NCI-H446 (cell line): ENCODE results near the gene SDK2.
"Not testable (repeated sequence)": the region's sequence is repeated elsewhere in the genome, so short reads cannot be mapped to it uniquely, and the experiment has no call there.

ENCODE experiments used
- DNase-seq, 2 experiments: peaks; one replicate each; lab custom pipeline; 2025; lab: John Stamatoyannopoulos, UW

SDK2 gene

DNA sequence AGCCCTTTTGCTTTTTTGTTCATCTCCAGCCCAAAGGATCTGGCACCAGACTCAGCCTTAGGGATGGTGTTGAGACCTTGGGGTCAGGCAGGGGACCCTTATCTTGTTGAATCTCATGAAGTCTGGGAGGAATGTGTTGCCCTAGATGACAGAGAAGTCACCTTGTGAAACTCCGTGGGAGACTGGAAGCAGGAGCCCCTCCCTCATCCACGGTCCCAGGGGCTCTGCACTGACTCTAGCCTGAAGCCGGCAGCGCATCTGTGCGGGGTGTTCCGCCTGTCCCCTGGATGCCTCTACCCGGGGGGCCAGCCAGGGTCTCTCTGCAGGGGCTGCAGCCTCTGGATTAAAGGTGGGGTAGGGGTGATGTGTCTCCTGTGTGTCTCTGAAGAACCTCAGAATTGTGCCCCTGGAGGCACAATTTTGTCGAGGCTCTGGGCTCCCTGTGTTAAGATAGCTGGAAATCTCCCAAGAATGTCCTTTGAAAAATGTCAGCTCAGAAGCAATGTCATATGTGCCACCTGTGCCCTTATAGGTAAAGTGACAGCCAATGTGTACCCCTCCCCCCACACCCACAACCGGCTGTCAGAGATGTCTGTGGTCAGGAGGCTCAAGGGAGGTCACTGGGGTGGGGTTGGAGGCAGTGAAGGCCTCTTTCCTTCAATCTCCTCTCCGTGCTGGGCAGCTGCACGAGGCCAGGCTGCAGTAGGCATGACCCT, 300.3 kb downstream of the SDK2 start:
- DNase-seq = no peak

- DNase-seq = peak in 1 of 2 experiments; percentile 45
Observed at GRCh38 chr17:73343168-73343634, 301.0 kb downstream of the SDK2 start.

GRCh38 chr17:73342541-73343167, 301.6 kb downstream of the SDK2 start:
- no peak for DNase-seq

- DNase-seq = peak in 1 of 2 experiments; percentile 13
Observed at GRCh38 chr17:73342050-73342522, 302.2 kb downstream of the SDK2 start.

DNA sequence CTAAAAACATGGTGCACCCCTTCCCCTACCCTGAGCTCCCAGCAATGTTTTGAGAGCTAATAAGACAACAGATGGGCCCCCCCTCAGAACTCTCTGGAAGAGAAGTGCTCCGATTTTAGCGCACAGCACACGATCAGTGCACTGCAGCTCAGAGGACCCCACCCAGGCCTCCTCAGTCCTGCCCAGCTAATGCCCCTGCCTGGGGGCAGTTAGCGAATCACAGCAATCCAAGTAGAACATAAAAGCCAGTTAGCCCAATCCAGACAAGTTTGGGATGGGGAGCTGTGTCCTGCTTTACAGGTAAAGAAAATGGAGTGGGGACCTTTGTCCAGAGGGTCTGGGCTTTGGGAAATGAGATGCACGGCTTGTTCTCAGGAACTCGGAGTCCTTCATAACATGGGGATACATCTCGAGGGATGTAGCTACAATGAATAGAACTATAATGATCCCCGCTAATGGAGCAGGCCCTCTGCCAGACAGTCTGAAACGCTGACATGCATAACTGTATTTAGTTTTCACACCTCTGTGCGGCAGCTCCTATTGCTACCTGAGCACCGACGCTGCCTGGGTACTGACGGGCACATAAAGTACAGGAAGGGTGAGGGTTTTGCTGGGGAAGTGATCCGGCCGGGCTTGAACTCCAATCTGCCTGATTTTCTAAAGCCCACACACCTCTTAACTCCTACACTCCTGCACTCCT, 302.7 kb downstream of the SDK2 start:
- DNase-seq = no peak

DNA sequence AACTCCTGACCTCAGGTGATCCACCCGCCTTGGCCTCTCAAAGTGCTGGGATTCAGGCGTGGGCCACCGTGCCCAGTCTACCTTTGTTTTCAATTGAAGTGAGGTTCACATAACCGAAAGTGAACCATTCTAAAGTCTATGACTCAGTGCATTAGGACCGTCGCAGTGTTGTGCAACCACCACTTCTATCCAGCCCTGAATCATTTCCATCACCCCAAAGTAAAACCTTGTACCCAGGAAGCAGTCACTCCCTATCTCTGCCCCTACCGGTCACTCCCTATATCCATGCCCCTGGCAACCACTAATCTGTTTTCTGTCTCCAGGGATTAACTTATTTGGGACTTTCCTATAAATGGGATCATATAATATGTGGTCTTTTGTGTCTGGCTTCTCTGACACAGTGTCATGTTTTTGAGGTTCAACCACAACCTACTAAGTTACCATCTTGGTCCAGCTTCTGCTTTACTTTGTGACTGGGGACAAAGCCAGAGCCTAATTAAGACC, 304.1 kb downstream of the SDK2 start:
- DNase-seq = no peak

DNA sequence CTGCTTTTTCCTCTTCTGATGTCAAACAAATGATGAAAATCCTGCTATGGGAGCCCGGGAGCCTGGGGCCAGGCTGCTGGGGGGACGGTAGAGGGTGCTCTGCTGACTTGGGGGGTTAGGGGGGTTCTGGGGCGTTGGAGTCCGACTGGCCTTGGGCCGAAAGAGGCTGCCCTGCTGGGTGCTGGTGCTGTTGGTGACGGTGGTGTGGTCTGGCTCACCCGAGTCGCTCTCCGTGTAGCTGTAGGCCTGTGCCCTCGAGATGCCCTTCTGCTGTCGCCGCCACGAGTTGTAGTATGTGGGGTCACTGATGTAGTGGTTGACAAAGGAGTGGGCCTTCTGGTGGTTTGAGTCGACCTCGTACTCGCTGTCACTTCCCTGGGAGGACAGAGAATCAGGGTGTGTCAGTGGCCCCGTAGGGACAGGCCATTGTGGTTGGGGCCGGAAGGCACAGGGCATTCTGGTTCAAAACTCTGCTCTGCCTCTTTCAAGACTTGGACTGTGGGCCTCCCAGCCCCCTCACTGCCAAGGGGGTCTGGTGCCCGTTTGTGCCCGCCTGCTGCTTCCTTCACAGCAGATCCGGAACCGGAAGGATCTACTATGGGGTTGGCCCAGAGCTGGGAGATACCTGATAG, 305.6 kb downstream of the SDK2 start:
- no peak for DNase-seq

GRCh38 chr17:73338050-73338521, 306.2 kb downstream of the SDK2 start:
- DNase-seq = no peak

GRCh38 chr17:73337330-73337710, 306.9 kb downstream of the SDK2 start:
- no peak for DNase-seq

GRCh38 chr17:73336408-73337329, 307.6 kb downstream of the SDK2 start:
- DNase-seq = no peak

DNA sequence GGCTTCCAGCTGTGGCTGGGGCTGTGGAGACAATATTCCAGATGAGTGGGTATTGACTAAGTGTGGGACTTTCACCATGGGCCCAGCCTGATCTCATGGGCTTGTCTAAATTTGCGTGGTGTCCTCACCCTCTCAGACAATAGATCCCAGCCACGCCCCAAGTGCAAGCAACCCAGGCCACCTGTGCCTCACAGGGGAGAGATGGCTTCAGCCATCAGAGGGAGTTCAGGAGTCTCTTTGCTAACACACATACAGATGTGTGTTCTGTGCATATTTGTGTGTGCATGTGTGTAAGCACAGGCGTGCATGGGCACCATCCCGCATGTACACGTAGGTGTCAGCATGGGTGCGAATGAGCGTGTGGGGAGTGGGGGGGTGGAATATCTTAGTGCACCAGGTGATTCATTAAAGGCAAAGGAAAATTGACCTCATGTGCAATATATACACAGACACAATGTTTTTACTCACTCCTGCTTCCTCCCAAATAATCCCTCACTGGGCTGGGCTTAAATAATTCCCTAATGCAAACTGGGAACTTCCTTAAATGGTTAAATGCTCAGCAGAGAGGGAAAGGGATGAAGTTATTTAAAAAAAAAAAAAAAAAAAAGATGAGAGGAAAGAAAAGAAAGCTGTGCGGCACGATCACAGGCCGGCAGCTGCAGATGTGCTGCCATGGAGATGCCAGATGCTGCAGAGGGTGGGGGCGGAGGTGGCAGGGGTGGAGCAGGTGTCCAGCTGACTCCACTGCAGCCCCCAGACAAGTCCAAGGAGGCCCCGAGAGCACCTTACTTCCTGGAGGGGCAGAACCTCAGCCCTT, 308.4 kb downstream of the SDK2 start:
- DNase-seq = no peak

- DNase-seq = no peak
Observed at GRCh38 chr17:73334771-73335513, 309.3 kb downstream of the SDK2 start.

GRCh38 chr17:73333445-73333844, 310.8 kb downstream of the SDK2 start:
- not testable (repeated sequence) for DNase-seq

GRCh38 chr17:73331060-73331459, 313.2 kb downstream of the SDK2 start:
- DNase-seq = no peak

- DNase-seq = no peak
Observed at GRCh38 chr17:73327676-73328075, 316.6 kb downstream of the SDK2 start.

DNA sequence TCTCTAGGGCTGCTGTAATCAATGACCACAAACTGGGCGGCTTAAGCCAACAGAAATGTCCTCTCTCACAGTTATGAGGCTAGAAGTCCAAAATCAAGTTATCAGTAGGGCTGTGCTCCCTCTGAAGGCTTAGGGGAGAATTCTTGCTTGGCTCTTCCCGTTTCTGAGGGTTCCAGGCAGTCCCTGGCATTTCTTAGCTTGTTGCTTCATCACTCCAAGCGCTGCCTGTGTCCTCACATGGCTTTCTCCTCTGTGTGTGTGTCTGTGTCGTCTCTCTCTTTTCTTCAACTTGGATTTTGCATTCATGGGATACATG, 318.8 kb downstream of the SDK2 start:
- no peak for DNase-seq

- DNase-seq = no peak
Observed at GRCh38 chr17:73324711-73325526, 319.3 kb downstream of the SDK2 start.

DNA sequence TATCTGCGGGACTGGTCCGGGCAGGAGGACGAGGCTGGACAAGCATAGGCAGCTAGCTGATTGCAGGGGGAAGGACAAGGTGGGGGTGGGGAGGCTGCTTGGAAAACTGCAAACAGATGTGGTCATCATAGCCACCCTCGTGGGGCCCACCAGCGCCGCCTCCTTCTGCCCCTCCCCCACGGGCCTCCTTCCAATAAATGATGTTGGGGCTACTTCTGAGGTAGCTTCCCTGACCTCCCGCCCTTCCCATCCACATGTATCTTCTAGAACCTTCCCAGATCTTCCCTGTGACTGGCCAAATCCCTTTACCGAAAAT, 320.1 kb downstream of the SDK2 start:
- DNase-seq = no peak
